H9 (cell line): ENCODE results near the gene ARHGAP9. TPM values are rescaled to one million over a fixed set of nuclear protein-coding genes. Genes with fewer than 3 reads are reported as not detected.
A peak's percentile ranks its signal among the peaks of the same experiment; 100 is the strongest.

ENCODE experiments used
- DNase-seq: peaks from one replicate; pipeline ENCODE4 v3.0.0-alpha.2; 2017
- H2AFZ ChIP-seq: one replicate; pipeline ENCODE4 v1.6.1; 2013; ENCODE audit warnings: mild to moderate bottlenecking, low read length, control low read depth, moderate library complexity
- H2AK5ac ChIP-seq: 2 replicates; pipeline ENCODE4 v1.6.1; 2013; ENCODE audit warnings: low read length, control low read depth, mixed read lengths; ENCODE audit not compliant: insufficient read length
- H2BK120ac ChIP-seq: one replicate; pipeline ENCODE4 v1.6.1; 2013; ENCODE audit warnings: low read depth, mild to moderate bottlenecking, low read length, control low read depth, inconsistent platforms; ENCODE audit not compliant: poor library complexity, severe bottlenecking
- H2BK12ac ChIP-seq: 2 replicates; pipeline ENCODE4 v1.6.1; 2013; ENCODE audit warnings: low read length, control low read depth, mixed read lengths, low read depth; ENCODE audit not compliant: insufficient read length
- H2BK15ac ChIP-seq: 2 replicates; pipeline ENCODE4 v1.6.1; 2013; ENCODE audit warnings: low read depth, low read length, control low read depth
- H2BK20ac ChIP-seq: one replicate; pipeline ENCODE4 v1.6.1; 2013; ENCODE audit warnings: low read depth, mild to moderate bottlenecking, low read length, control low read depth, inconsistent platforms; ENCODE audit not compliant: poor library complexity, severe bottlenecking
- H2BK5ac ChIP-seq: 2 replicates; pipeline ENCODE4 v1.6.1; 2013; ENCODE audit warnings: low read length, control low read depth, mixed read lengths; ENCODE audit not compliant: insufficient read length
- H3K14ac ChIP-seq: 2 replicates; pipeline ENCODE4 v1.6.1; 2013; ENCODE audit warnings: low read length, control low read depth; ENCODE audit not compliant: insufficient read depth
- H3K18ac ChIP-seq: 2 replicates; pipeline ENCODE4 v1.6.1; 2013; ENCODE audit warnings: low read depth, mild to moderate bottlenecking, mixed read lengths, low read length, control low read depth; ENCODE audit not compliant: insufficient read length
- H3K23ac ChIP-seq: 2 replicates; pipeline ENCODE4 v1.6.1; 2013; ENCODE audit warnings: low read length, control low read depth, mixed read lengths, low read depth; ENCODE audit not compliant: insufficient read length
- H3K23me2 ChIP-seq: 2 replicates; pipeline ENCODE4 v1.6.1; 2013; ENCODE audit warnings: low read depth, mild to moderate bottlenecking, mixed read lengths, low read length, control low read depth; ENCODE audit not compliant: insufficient read length, poor library complexity, severe bottlenecking
- H3K27ac ChIP-seq: 2 replicates; pipeline ENCODE4 v1.5.1; 2013; ENCODE audit warnings: low read length, control low read depth, mixed read lengths, low read depth; ENCODE audit not compliant: insufficient read length
- H3K27me3 ChIP-seq: 2 replicates; pipeline ENCODE4 v1.6.1; 2013; ENCODE audit warnings: low read length, control low read depth, inconsistent platforms; ENCODE audit not compliant: insufficient read depth
- H3K4ac ChIP-seq: 2 replicates; pipeline ENCODE4 v1.6.1; 2013; ENCODE audit warnings: low read depth, mild to moderate bottlenecking, control low read depth, inconsistent platforms, low read length, moderate library complexity
- H3K4me1 ChIP-seq: 2 replicates; pipeline ENCODE4 v1.6.1; 2013; ENCODE audit warnings: low read length, control low read depth, inconsistent platforms; ENCODE audit not compliant: insufficient read depth
- H3K4me2 ChIP-seq: 2 replicates; pipeline ENCODE4 v1.6.1; 2013; ENCODE audit warnings: low read length, control low read depth, mixed read lengths; ENCODE audit not compliant: insufficient read length, insufficient read depth
- H3K56ac ChIP-seq: 2 replicates; pipeline ENCODE4 v1.6.1; 2013; ENCODE audit warnings: low read depth, mild to moderate bottlenecking, mixed read lengths, low read length, control low read depth; ENCODE audit not compliant: insufficient read length
- H3K79me1 ChIP-seq: 2 replicates; pipeline ENCODE4 v1.6.1; 2013; ENCODE audit warnings: low read depth, mild to moderate bottlenecking, moderate library complexity, low read length, control low read depth, inconsistent platforms; ENCODE audit not compliant: insufficient read depth, poor library complexity, severe bottlenecking
- H3K79me2 ChIP-seq: 2 replicates; pipeline ENCODE4 v1.6.1; 2013; ENCODE audit warnings: low read length, control low read depth, inconsistent platforms; ENCODE audit not compliant: insufficient read depth
- H3K9ac ChIP-seq: 2 replicates; pipeline ENCODE4 v1.6.1; 2013; ENCODE audit warnings: low read length, control low read depth, mixed read lengths; ENCODE audit not compliant: insufficient read length; ENCODE audit errors: extremely low read depth
- H3K9me3 ChIP-seq: one replicate; pipeline ENCODE4 v1.6.1; 2013; ENCODE audit warnings: low read depth, low read length, inconsistent platforms; ENCODE audit not compliant: control insufficient read depth
- H3T11ph ChIP-seq: one replicate; pipeline ENCODE4 v1.6.1; 2013; ENCODE audit warnings: mild to moderate bottlenecking, low read length, control low read depth, inconsistent platforms
- H4K20me1 ChIP-seq: one replicate; pipeline ENCODE4 v1.6.1; 2013; ENCODE audit not compliant: control insufficient read depth, insufficient read length, insufficient read depth
- H4K5ac ChIP-seq: 2 replicates; pipeline ENCODE4 v1.6.1; 2013; ENCODE audit warnings: low read depth, mild to moderate bottlenecking, mixed read lengths, low read length, control low read depth; ENCODE audit not compliant: insufficient read length
- H4K8ac ChIP-seq: replicated peaks from 2 replicates; pipeline ENCODE4 v1.6.1; 2013; ENCODE audit warnings: low read length, control low read depth, mixed read lengths, low read depth; ENCODE audit not compliant: insufficient read length
- H4K91ac ChIP-seq: 2 replicates; pipeline ENCODE4 v1.6.1; 2013; ENCODE audit warnings: low read depth, mild to moderate bottlenecking, moderate library complexity, mixed read lengths, low read length, control low read depth; ENCODE audit not compliant: insufficient read length
- H3K27ac Mint-ChIP-seq, 3 experiments: 2 replicates in 2 of 3; 3 replicates in 1 of 3; pipeline ENCODE4 v1.8.0; 2020 to 2021; ENCODE audit warnings: mixed read lengths in 3 of 3, mild to moderate bottlenecking in 1 of 3, moderate library complexity in 1 of 3
- H3K27me3 Mint-ChIP-seq: 2 replicates; pipeline ENCODE4 v1.8.0; 2021; ENCODE audit warnings: low read depth, mild to moderate bottlenecking, moderate library complexity, mixed read lengths
- H3K36me3 Mint-ChIP-seq, 3 experiments: 2 replicates in 2 of 3; 3 replicates in 1 of 3; pipeline ENCODE4 v1.8.0; 2020 to 2021; ENCODE audit warnings: low read depth in 3 of 3, mixed read lengths in 3 of 3; ENCODE audit not compliant: insufficient read depth in 1 of 3
- H3K4me1 Mint-ChIP-seq, 2 experiments: 2 replicates each; pipeline ENCODE4 v1.8.0; 2020; ENCODE audit warnings: mixed read lengths in 2 of 2
- H3K4me3 Mint-ChIP-seq, 2 experiments: 2 replicates in 1 of 2; 3 replicates in 1 of 2; pipeline ENCODE4 v1.8.0; 2020 to 2021; ENCODE audit warnings: mild to moderate bottlenecking in 2 of 2, mixed read lengths in 2 of 2, moderate library complexity in 1 of 2
- H3K9me3 Mint-ChIP-seq, 2 experiments: 2 replicates in 1 of 2; 3 replicates in 1 of 2; pipeline ENCODE4 v1.8.0; 2020; ENCODE audit warnings: mild to moderate bottlenecking in 2 of 2, mixed read lengths in 2 of 2, moderate library complexity in 1 of 2
- WGBS: extraction: QIAGEN DNeasy Blood & Tissue Kit; methylation state at CpG from one replicate; pipeline ENCODE4 v1.1.7; 2013; ENCODE audit warnings: missing lambda C conversion rate, low lambda C conversion rate, mixed read lengths; ENCODE audit not compliant: insufficient read length; ENCODE audit errors: extremely low coverage; 5-methylcytosine and 5-hydroxymethylcytosine counted together
- total RNA-seq: library from RNA; stranded (reverse); gene quantifications from 2 replicates; pipeline ENCODE4 v1.2.1, GENCODE V29; 2021
- TF ChIP-seq, protein P1 (sequence below): fragments of 200-600 bp; sonication (generic); conservative IDR thresholded peaks from 3 replicates; pipeline ENCODE4 v1.8.0; 2021; ENCODE audit warnings: antibody characterized with exemption, mild to moderate bottlenecking

The ARHGAP9 gene
- total RNA-seq, 1 experiment from 2014 or later: 3.7 TPM

DNA sequence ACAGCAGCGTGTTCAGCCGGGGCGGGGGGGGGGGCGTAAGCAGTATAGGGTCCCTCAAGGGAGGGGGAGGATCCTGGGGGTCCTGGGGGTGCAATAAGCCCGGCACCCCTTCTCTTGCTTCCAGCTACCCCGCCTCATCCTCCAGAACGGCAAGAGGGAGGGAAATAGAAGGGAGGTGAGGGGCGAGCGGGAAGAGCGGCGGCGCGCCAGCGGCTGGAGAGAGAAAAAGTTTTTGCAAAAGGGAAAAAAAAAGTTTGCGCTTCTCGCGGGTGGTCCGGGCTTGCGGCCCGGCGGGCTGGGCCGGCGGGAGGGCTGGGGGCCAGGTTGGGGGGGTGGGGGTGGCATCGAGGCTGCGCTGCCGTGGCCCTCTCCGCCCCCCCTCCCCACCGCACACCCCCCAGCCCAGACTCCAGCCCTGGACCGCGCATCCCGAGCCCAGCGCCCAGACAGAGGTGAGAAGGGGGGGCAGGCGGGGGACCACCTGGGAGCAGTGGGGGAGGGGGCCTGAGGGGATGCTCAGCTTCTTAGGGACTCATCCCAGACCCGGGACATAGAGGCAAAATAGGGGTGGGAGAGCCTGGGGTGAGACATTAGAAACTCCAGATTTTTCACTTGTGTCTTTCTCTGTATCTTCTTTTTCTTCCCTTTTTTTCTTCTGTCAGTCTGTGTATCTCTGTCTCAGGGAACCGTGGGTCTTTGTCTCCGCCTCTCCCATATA lies 19.8 kb downstream of the ARHGAP9 start, which contains the start of gene GLI1:
Gene GLI1 (plus strand): TSS at position 36 of the 718 bp plus-strand sequence. CDS start 3,907 bp downstream, outside the sequence.
- DNase-seq: peak; percentile 72
- Histone ChIP-seq H3K4me2 (peak within 1 kb of the TSS; percentile 90), H3K23me2 (peaks cover 34% of the 10 kb centered on the region), H3K27me3 (no peaks in the 10 kb centered on the region), H3K79me1 (no peaks in the 10 kb centered on the region), H4K5ac (no peak within 1 kb of the TSS), H3K56ac (no peak within 1 kb of the TSS), H3K9me3 (no peaks in the 10 kb centered on the region), H2BK5ac (no peak within 1 kb of the TSS), H3T11ph (no peak within 1 kb of the TSS), H3K18ac (no peak within 1 kb of the TSS), H2AFZ (no peak within 1 kb of the TSS), H2AK5ac (no peak within 1 kb of the TSS), H2BK20ac (no peak within 1 kb of the TSS), H2BK15ac (no peak within 1 kb of the TSS), H3K79me2 (no peaks in the 10 kb centered on the region), H2BK120ac (no peak within 1 kb of the TSS), H3K27ac (peak within 1 kb of the TSS; percentile 59), H3K9ac (no peak within 1 kb of the TSS), H3K4ac (no peak within 1 kb of the TSS), H3K23ac (no peak within 1 kb of the TSS), H2BK12ac (no peak within 1 kb of the TSS), H4K20me1 (no peaks in the 10 kb centered on the region), H3K14ac (peak within 1 kb of the TSS; percentile 52; the same call in 1 of the 2 replicates), H4K8ac (no peak within 1 kb of the TSS), H4K91ac (no peak within 1 kb of the TSS), H3K4me1 (no peaks in the 10 kb centered on the region)
- WGBS: no CpG with 5 or more reads among the region's 36 CpGs
- H3K36me3 Mint-ChIP-seq: peaks cover 0 to 12% (median 5%) of the 10 kb centered on the region in 3 experiments; a peak in 6 of 7 replicates
- peaks cover 25% of the 10 kb centered on the region for H3K27me3 Mint-ChIP-seq
- peak within 1 kb of the TSS; percentile 94 to 97 (median 97) for H3K27ac Mint-ChIP-seq
- H3K4me1 Mint-ChIP-seq: peaks cover 41 to 46% of the 10 kb centered on the region in 2 experiments
- H3K9me3 Mint-ChIP-seq: no peaks in the 10 kb centered on the region
- TF ChIP-seq, protein P1, sequence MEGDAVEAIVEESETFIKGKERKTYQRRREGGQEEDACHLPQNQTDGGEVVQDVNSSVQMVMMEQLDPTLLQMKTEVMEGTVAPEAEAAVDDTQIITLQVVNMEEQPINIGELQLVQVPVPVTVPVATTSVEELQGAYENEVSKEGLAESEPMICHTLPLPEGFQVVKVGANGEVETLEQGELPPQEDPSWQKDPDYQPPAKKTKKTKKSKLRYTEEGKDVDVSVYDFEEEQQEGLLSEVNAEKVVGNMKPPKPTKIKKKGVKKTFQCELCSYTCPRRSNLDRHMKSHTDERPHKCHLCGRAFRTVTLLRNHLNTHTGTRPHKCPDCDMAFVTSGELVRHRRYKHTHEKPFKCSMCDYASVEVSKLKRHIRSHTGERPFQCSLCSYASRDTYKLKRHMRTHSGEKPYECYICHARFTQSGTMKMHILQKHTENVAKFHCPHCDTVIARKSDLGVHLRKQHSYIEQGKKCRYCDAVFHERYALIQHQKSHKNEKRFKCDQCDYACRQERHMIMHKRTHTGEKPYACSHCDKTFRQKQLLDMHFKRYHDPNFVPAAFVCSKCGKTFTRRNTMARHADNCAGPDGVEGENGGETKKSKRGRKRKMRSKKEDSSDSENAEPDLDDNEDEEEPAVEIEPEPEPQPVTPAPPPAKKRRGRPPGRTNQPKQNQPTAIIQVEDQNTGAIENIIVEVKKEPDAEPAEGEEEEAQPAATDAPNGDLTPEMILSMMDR: no peak
- peak within 1 kb of the TSS; percentile 91 to 99 for H3K4me3 Mint-ChIP-seq
